T1000 (cell line): ENCODE measurements around the gene CCDC102A.
A peak's percentile ranks its signal among the peaks of the same experiment; 100 is the strongest.
"Not testable (repeated sequence)": the region's sequence is repeated elsewhere in the genome, so short reads cannot be mapped to it uniquely, and the experiment has no call there.

Experiments
- DNase-seq: peaks from one replicate; lab custom pipeline; 2025; ENCODE audit warnings: mixed read lengths; lab: John Stamatoyannopoulos, UW

The CCDC102A gene

DNA sequence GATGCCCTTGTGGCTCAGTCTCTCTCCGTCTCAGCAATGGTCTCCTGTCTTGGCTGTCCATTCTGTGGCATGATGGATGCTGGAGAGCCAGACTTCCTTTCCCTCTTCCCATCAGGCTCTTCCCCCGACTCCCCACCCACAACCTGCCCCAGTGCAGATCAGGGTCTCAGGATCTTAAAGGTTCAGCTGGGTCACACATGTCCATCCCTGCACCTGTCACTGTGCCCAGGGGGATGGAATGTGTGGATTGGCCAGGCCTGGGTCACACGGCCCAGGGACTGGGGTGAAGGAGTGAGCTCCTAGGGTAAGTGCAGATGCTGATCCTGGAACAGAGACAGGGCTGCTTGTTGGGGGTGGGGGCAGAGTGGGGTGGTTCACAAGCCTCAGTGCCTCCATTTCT is 29.1 kb upstream of the CCDC102A start:
- DNase-seq, result no peak

DNA sequence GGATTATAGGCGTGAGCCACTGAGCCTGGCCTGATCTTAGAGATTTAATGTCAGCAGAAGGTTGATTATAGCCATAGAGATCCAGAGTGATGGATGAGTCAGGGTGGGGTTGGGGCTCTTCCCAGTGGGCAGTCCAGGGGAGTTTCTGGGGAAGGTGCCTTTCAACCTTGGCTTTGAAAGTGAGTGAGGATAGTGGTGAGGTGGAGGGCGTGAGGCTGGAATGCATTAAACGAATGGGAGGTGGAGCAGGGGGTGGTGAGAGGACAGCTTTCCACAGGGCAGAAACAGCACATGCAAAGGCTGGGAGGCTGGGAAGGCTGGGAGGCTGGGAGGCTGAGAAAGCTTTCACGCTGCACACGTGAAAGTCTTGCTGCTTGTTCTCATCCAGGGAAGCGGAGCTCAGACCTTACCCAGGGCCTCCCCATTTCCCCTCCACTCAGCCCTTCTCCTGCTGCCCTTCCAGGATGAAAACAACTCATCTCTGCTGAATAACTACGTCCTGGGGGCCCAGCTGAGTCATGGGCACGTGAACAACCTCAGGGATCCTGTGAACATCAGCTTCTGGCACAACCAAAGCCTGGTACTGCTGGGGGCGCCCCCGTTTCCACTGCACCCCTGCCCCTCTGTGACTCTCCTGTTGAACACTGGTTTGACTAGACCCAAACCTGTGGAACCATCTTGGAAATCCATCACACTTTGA is 28.4 kb upstream of the CCDC102A start:
- peak; percentile 61 for DNase-seq

DNA sequence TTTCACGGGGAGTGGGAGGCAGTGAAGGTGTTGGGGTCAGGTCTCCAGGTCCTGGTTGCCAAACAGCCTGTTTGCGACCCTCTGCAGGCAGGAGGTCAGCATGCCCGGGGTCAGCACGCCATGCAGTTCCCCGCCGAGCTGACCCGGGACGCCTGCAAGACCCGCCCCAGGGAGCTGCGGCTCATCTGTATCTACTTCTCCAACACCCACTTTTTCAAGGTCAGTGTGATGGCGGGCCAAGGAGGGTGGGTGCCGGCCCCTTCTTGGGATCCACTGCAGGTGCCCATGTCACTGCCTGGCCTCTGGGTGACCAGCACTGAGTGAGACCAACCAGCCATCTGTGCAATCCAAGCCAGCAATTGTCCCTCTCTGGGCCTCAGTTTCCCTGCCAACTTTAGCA is 27.4 kb upstream of the CCDC102A start:
- no peak for DNase-seq

DNA sequence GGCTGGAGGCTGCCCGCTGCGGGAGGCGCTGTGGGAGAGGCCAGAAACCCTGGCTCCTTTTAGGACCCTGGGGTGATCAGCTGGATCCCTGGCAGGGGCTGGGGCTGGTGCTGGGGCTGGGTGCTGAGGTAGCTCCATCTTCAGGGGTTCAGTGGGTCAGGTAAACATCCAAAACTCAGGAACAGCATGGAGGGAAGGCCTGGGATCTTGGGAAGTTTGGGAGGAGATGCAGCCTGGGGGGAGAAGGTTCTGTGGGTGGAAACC is 27.0 kb upstream of the CCDC102A start:
- no peak for DNase-seq

DNA sequence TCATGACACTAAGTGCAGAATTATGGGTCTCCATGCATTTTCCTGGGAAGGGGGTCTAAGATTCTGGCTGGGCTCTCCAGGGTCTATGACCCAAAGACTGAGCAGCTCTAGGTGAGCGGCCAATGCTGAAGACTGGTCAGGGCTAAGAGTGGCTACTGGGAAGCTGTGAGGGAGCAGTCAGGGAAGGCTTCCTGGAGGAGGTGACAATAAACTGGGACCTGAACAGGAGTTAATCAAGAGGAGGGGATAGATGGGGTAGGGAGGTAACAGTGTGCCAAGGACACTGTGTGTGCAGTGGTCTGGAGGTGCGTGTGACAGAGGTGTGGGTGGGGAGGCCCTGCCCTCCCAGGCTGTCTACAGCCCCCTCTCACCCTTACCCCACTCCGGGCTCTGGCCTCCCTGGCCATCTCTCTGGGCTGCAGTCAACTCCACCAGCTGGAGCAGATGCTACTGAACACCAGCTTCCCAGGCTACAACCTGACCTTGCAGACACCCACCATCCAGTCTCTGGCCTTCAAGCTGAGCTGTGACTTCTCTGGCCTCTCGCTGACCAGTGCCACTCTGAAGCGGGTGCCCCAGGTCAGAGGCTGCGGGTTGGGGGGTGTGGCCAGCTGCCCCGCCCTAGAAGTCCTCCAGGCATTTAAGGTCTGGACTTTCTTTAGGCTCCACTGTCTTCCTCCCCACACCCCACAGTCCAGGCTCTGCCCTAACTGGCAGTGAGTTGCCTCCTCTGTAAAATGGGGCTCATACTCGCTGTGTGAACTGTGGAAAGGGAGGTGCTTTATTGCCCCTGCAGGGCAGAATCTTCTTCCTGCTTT is 26.5 kb upstream of the CCDC102A start:
- DNase-seq, result no peak

DNA sequence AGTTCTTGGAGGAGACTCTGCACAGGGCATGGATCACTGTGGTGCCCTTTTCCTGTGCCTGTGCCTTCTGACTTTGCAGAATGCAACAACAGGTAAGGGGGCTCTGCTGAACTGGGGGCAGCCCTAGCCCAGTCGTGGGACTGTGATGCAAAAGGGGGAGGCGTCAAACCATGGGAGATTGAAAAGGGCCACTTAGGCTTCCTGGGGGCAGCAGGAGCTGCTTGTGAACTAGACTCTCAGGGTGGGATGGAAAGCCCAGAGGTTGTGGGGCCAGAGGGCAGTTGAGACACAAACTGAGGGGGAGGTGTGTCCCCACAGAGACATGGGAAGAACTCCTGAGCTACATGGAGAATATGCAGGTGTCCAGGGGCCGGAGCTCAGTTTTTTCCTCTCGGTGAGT is 25.7 kb upstream of the CCDC102A start:
- no peak for DNase-seq

DNA sequence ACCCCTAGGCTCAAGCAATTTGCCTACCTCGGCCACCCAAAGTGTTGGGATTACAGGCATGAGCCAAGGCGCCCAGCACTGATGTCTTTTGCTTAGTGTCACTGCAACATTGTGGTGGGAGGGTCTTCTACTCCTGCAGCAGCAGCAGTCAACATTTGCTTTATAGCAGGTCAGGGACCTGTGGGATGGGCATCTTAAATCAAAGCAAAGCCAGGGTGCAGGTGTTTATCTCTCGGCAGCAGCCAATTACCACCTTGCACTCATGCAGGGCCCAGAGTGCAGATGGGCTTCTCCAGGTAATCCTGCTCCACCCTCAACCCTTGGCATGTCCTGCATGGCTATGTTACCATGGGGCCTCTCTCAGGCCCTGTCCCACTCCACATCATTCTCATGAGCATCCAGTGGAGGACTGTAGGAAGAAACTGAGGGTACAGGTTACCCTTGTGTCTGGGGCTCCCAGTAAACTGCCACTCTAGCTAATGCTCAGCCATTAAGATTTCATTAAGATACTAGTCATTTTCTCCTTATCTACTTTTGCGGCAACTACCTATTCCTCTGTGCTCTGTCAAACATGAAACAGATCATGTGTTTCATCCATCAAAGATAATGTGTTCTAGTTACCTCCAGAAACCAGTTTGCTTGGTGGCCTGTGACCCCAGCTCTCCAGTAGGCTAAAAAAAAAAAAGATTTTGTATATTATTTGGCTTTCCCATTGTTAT is 22.9 kb upstream of the CCDC102A start:
- DNase-seq, result no peak

DNA sequence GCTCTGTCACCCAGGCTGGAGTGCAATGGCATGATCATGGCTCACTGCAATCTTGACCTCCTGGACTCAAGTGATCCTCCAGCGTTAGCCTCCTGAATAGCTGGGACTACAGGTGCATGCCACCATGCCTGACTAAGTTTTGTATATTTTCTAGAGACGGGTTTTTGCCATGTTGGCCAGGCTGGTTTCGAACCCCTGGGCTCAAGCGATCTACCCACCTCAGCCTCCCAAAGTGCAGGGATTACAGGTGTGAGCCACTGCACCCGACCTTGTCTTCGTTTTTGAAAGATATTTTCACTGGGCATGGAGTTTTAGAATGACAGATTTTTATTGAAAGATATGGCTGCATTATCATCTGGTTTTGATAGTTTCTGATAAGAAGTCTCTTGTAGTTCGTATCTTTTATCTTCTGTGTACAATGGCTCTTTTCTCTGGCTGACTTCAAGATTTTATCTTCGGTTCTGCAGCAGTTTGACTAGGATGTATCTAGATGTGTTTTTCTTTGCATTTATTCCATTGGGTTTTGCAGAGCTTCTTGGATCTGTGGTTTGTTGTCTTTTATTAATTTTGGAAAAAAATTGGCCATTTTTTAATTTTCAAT is 20.7 kb upstream of the CCDC102A start:
- DNase-seq, result no peak

DNA sequence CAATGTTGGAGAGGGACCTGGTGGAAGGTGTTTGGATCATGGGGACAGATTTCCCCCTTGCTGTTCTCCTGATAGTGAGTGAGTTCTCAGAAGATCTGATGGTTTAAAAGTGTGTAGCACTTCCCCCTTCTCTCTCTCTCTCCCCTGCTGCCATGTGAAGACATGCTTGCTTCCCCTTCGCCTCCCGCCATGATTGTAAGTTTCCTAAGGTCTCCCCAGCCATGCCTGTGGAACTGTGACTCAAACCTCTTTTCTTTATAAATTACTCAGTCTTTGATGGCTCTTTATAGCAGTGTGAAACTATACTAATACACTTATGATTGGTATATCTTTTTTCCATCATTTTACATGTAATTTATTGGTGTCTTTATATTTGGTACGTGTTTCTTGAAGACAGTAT is 19.5 kb upstream of the CCDC102A start:
- no peak for DNase-seq

DNA sequence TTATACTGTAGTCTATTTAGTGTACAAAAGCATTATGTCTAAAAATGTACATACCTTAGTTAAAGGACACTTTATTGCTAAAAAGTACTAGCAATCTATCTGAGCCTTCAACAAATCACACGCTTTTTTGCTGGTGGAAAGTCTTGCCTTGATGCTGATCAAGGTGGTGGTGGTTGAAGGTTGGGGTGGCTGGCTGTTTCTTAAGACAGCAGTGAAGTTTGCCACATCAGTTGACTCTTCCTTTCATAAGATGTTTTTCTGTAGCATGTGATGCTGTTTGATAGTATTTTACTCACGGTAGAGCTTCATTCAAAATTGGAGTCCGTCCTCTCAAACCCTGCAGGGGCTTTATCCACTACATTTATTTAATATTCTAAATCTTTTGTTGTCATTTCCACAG is 14.7 kb upstream of the CCDC102A start:
- no peak for DNase-seq

DNA sequence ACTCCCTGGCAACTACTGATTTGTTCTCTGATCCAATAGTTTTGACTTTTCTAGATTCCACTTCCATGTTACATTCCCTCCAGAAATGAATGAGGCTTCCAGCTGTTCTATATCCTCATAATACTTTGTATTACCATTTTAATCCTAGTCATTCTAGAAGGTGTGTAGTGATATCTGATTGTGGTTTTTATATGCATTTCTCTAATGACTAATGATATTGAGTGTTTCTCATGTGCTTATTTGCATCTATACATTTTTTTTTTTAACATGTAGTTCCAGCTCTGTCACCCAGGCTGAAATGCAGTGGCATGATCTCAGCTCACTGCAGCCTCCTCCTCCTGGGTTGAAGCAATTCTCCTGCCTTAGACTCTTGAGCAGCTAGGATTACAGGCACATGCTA is 13.4 kb upstream of the CCDC102A start:
- DNase-seq, result no peak

DNA sequence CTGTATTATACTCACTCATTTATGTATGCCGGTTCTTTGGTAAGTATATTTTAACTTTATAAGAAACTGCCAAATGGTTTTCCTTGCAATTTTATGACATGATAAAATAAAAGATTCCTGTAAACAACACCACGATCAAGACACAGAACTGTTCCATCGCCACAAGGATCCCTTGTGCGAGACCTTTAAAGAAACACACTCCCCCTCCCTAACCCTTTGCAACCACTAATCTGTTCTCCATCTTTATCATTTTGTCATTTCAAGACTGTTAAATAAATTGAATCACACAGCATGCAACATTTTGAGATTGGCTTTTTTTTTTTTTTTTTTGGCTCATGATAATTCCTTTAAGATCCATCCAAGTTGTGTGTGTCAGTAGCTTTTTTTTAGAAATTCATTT is 12.0 kb upstream of the CCDC102A start:
- DNase-seq, result no peak

DNA sequence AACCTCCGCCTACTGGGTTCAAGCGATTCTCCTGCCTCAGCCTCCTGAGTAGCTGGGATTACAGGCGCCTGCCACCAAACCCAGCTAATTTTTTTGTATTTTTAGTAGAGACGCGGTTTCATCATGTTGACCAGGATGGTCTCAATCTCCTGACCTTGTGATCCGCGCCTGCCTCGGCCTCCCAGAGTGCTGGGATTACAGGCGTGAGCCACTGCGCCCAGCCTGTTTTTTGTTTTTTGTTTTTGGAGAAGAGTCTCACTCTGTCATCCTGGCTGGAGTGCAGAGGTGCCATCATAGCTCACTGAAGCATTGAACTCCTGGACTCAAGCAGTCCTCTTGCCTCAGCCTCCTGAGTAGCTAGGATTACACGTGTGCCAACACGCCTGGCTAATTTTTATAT is 11.2 kb upstream of the CCDC102A start:
- not testable (repeated sequence) for DNase-seq

DNA sequence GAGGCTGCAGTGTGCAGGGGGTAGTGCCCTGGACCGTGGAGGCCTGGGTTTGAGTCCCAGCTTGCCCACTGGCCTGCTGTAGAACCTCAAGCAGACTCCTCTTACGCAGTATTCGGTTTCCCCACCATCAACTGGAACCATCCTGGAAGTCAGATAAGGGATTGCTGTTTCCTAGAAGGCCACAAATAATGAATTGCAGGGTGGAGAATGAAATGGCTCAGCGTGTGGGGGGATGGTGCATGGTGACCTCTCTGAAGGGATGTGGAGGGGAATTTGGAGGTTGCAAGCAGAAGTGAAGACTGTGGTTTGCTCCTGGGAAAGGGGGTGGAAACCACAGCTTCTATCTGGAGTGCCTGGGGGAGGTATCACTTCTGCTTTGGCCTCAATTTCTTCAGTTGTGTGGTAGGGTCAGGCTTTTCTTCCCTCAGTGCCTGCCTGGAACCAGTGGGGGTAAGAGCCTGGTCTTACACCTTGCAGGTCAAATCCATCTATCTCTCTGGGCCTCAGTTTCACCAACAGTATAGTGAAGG is 7.8 kb upstream of the CCDC102A start:
- no peak for DNase-seq

DNA sequence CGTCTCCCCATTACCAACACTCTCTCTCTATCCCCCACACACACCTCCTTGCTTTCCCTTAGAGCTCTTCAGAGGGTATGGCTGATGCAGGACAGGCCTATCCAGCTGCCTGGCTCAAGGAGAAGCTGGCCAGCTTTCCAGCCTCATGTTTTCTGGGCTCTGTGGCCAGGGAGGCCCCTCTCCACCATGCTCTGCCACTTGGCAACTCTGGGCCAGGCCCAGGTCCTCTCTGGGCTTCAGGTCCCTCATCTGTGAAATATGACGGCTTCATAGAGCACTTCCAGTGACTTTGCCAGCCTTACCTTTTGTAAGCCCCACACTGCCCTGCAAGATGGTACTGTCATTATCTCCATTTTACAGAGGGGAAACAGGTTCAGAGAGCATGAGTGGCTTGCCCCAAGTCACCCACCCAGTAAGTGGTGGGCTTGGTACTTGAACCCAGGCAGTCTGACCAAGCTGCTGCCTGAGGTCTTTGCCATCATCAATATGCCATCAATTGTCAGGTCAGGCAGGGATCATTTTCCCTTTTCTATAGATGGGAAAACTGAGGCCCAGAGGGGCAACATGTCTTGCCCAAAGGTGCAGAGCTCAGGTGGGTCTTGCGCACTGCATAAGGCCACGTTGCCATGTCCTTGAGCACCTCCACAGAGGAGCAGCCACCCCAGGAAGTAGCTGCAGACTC is 5.5 kb upstream of the CCDC102A start:
- DNase-seq, result no peak

DNA sequence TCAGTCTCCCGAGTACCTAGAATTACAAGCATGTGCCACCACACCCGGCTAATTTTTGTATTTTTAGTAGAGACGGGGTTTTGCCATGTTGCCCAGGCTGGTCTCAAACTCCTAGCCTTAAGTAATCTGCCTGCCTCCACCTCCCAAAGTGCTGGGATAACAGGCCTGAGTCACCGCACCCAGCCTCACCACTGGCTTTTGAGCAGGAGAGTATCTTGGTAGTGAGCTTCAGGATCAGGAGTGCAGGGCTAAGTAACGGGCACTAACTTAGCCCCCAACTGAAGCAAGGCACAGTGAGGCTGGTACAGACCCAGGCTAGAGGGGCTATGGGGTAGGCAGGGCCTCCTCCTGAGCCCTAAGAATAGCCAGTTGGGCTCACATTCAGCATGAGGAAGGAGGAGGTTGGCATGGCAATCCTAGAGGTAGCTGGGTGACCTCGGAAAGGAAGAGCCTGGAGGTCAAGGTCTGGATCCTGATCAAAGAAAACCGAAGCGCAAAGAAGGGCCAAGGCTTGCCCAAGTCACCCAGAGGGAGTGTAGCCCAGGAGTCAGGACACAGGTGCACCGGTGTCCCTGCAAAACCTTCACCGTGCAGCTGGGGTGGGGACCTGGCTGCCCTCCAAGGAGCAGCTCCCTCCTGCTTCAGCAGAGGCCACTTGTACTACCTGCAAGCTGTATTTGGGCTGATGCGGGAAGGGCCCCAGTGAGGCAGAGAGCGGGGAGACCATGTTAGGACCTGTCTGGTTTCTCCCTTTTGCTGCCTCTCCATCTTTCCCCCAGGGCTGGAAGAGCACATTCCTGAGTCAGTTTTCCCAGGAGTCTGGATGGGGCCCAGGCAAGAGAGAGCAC is 4.8 kb upstream of the CCDC102A start:
- DNase-seq, result no peak

DNA sequence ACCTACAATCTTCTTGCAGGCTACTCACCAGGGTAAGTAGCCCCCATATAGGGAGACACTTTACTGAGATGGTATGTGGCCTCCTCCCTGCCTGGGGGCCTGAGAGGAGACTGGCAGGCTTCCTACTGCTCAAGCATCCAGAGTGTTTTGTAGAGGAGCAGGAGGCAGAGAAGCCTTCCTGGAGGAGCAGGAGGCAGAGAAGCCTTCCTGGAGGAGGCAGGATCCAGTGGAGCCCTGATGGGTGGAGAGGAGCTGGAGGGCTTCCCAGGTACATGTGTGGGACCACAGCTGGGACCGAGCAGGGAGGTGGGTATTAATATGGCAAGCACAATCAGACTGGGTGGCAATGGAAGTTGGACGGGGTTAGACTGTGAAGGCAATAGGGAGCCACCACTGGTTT is 4.0 kb upstream of the CCDC102A start:
- DNase-seq, result no peak

DNA sequence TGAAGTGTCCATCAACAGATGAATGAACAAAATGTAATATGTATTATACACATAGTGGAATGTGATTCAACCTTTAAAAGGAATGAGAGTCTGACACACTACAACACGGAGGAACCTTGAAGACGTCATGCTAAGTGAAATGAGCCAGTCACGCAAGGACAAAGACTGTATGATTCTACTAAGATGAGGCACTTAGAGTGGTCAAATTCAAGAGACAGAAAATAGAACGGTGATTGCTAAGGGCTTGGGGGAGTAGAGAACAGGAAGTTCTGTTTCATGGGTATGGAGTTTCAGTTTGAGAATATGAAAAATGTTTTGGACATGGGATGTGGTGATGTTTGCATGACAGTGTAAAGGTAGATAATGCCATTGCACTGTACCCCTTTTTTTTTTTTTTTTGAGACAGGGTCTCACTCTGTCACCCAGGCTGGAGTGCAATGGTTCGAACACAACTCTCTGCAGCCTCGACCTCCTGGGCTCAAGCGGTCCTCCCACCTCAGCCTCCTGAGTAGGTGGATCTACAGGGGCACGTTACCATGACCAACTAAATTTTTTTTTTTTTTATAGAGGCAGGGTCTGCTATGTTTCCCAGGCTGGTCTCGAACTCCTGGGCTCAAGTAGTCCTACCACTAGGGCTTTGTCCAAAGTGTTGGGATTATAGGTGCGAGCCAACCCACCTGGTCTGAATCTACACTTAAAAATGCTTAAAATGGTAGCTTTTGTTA is 2.9 kb upstream of the CCDC102A start:
- no peak for DNase-seq

DNA sequence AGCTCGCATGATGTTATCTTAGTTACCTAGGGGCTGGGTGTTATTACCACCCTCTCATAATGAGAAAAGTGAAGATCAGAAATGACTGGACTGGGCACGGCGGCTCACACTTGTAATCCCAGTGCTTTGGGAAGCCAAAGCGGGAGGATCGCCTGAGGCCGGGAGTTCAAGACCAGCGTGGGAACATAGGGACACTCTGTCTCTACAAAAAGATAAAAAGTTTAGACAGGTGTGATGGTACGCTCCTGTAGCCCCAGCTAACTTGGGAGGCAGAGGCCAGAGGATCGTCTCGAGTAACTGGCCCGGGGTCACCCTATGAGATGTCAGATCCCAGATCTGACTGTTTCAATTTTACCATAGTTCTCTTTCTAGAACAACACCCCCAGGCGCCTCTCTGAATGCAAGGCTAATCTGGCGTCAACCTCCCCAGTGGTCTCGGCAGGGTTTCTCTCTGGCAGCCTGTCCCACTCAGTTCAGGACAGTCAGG is 1.9 kb upstream of the CCDC102A start:
- DNase-seq, result no peak

DNA sequence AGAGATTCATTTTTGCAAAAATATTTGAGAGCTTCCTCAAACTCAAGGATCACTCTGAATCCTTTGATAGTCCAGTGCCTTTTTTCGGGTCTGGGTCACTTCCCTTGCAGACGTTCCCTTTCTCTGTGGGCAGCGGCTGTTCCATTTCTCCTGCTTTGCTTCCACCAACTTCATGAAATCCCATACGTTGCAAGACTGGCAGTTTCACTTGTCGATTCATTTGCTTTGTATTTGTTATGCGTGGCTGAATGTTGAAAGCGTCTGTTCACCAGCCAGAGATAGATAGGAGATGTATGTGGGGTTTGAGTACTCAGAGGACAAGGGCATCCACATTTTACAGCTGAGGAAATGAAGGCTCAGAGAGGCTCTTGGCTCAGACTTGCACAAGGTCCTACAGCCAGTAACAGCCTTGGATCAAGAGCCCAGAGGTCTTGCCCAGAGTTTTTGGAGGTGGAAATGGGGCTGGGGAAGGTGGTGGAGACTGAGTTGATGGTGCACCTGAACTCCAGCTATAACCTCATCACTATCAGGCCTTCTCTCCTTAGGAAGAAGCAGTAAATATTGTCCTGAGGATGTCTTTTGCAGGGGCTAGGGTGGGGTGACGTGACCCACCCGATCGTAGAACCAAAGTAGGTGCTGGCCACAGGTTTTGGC is 1.3 kb upstream of the CCDC102A start:
- DNase-seq, result no peak
